Neural cell (in vitro differentiated cells): ENCODE data around the gene HSF4. TPM values are rescaled to one million over a fixed set of nuclear protein-coding genes. Genes with fewer than 3 reads are reported as not detected.

Source experiments
- H2AFZ ChIP-seq: fragments of 200-600, 300-800 bp; sonication (generic), shearing (Covaris generic); 2 replicates; pipeline ENCODE4 v1.6.0; 2014; ENCODE audit warnings: low read depth, mild to moderate bottlenecking, antibody characterized with exemption, low read length, moderate library complexity
- H3F3A ChIP-seq: fragments of 200-600 bp; shearing (Covaris generic); 2 replicates; pipeline ENCODE4 v1.6.1; 2016; ENCODE audit warnings: mild to moderate bottlenecking, moderate library complexity, mixed read lengths, antibody characterized with exemption, low read length; ENCODE audit not compliant: insufficient read depth, poor library complexity, severe bottlenecking
- H3K27ac ChIP-seq: fragments of 200-600, 300-800 bp; sonication (generic), shearing (Covaris generic); 2 replicates; pipeline ENCODE4 v1.5.1; 2014; ENCODE audit warnings: mild to moderate bottlenecking, low read length, moderate library complexity
- H3K27me3 ChIP-seq: fragments of 300-800, 200-600 bp; sonication (generic), shearing (Covaris generic); 2 replicates; pipeline ENCODE4 v1.6.0; 2014; ENCODE audit warnings: mild to moderate bottlenecking, low read depth, low read length, moderate library complexity; ENCODE audit not compliant: insufficient read depth
- H3K36me3 ChIP-seq: fragments of 300-800, 200-600 bp; sonication (generic), shearing (Covaris generic); 2 replicates; pipeline ENCODE4 v1.5.1; 2014; ENCODE audit warnings: mild to moderate bottlenecking, antibody characterized with exemption, low read length, moderate library complexity; ENCODE audit not compliant: insufficient read depth
- H3K4me2 ChIP-seq: fragments of 300-800, 200-600 bp; sonication (generic), shearing (Covaris generic); 2 replicates; pipeline ENCODE4 v1.6.0; 2014; ENCODE audit warnings: mild to moderate bottlenecking, low read length
- H3K4me3 ChIP-seq: fragments of 300-800, 200-600 bp; sonication (generic), shearing (Covaris generic); 2 replicates; pipeline ENCODE4 v1.5.1; 2014; ENCODE audit warnings: mild to moderate bottlenecking, low read length, moderate library complexity
- H3K79me2 ChIP-seq: fragments of 200-600 bp; shearing (Covaris generic); replicated peaks from 2 replicates; pipeline ENCODE4 v1.6.0; 2014; ENCODE audit warnings: mild to moderate bottlenecking, low read length, moderate library complexity; ENCODE audit not compliant: insufficient read depth
- H3K9ac ChIP-seq: fragments of 300-800, 200-600 bp; sonication (generic), shearing (Covaris generic); 2 replicates; pipeline ENCODE4 v1.6.1; 2016; ENCODE audit warnings: mild to moderate bottlenecking, low read length, mixed read lengths
- H3K9me2 ChIP-seq: fragments of 200-600 bp; shearing (Covaris generic); 2 replicates; pipeline ENCODE4 v1.6.1; 2016; ENCODE audit warnings: mild to moderate bottlenecking, low read length, mixed read lengths; ENCODE audit not compliant: insufficient read depth
- H3K9me3 ChIP-seq: fragments of 200-600, 300-800 bp; sonication (generic), shearing (Covaris generic); 2 replicates; pipeline ENCODE4 v1.6.1; 2016; ENCODE audit warnings: mild to moderate bottlenecking, mixed run types, low read length, moderate library complexity, mixed read lengths
- H4K20me1 ChIP-seq: fragments of 200-600 bp; shearing (Covaris generic); 2 replicates; pipeline ENCODE4 v1.6.1; 2016; ENCODE audit warnings: mild to moderate bottlenecking, mixed run types; ENCODE audit not compliant: insufficient read depth
- EP300 ChIP-seq: fragments of 450-650 bp; conservative IDR thresholded peaks from 2 replicates; pipeline ENCODE4 v1.6.1; 2014; ENCODE audit warnings: antibody characterized with exemption, mild to moderate bottlenecking, moderate library complexity; ENCODE audit not compliant: poor library complexity, severe bottlenecking
- EZH2 ChIP-seq: fragments of 200-600, 300-800 bp; shearing (Covaris generic), sonication (generic); IDR thresholded peaks from 2 replicates; pipeline ENCODE4 v1.6.1; 2014; ENCODE audit warnings: antibody characterized with exemption, low read length, borderline replicate concordance, mild to moderate bottlenecking; ENCODE audit not compliant: insufficient read depth, poor library complexity, severe bottlenecking
- MXI1 ChIP-seq: fragments of 450-650 bp; conservative IDR thresholded peaks from 2 replicates; pipeline ENCODE4 v1.6.1; 2014; ENCODE audit warnings: antibody characterized with exemption, mild to moderate bottlenecking; ENCODE audit not compliant: poor library complexity, severe bottlenecking
- POLR2AphosphoS5 ChIP-seq: IDR thresholded peaks from 2 replicates; pipeline ENCODE4 v1.6.1; 2012
- RAD21 ChIP-seq: fragments of 450-650 bp; conservative IDR thresholded peaks from 2 replicates; pipeline ENCODE4 v1.6.1; 2014; ENCODE audit warnings: antibody characterized with exemption, mild to moderate bottlenecking, moderate library complexity
- REST ChIP-seq: IDR thresholded peaks from 2 replicates; pipeline ENCODE4 v1.6.1; 2012; ENCODE audit warnings: borderline replicate concordance
- SMC3 ChIP-seq: fragments of 450-650 bp; conservative IDR thresholded peaks from 2 replicates; pipeline ENCODE4 v1.6.1; 2014; ENCODE audit warnings: antibody characterized with exemption, mild to moderate bottlenecking, moderate library complexity; ENCODE audit not compliant: poor library complexity
- TAF1 ChIP-seq: IDR thresholded peaks from 2 replicates; pipeline ENCODE4 v1.6.1; 2012; ENCODE audit warnings: low read depth
- polyA plus RNA-seq: library from polyadenylated mRNA; depleted of rRNA; stranded (reverse); fragments of >200 nt; gene quantifications from 2 replicates; pipeline ENCODE4 v1.2.3, GENCODE V29; 2014
- TF ChIP-seq, protein P1 (sequence below): fragments of 450-650 bp; IDR thresholded peaks from 2 replicates; pipeline ENCODE4 v1.5.1; 2014; ENCODE audit warnings: antibody characterized with exemption, mild to moderate bottlenecking, moderate library complexity; ENCODE audit not compliant: poor library complexity, severe bottlenecking

HSF4 gene
- polyA plus RNA-seq, 1 donor from 2014 or later, result 12.7 TPM

- no peak overlapping the region for H2AFZ ChIP-seq
- no peaks in the 10 kb centered on the region for H3K9me2 ChIP-seq
- no peak overlapping the region for H3K4me2 ChIP-seq
- H3K4me3 ChIP-seq, result no peak overlapping the region
- peaks cover 4% of the 10 kb centered on the region for H4K20me1 ChIP-seq
- H3K27me3 ChIP-seq, result peaks cover 94% of the 10 kb centered on the region
- H3K9ac ChIP-seq, result no peak overlapping the region
- TF ChIP-seq EP300, result no peak
- no peak for TF ChIP-seq POLR2AphosphoS5
- TF ChIP-seq REST, result no peak
- no peak for TF ChIP-seq TAF1
- no peak for TF ChIP-seq EZH2
- no peak for TF ChIP-seq MXI1
- no peak for TF ChIP-seq SMC3
- TF ChIP-seq, protein P1, sequence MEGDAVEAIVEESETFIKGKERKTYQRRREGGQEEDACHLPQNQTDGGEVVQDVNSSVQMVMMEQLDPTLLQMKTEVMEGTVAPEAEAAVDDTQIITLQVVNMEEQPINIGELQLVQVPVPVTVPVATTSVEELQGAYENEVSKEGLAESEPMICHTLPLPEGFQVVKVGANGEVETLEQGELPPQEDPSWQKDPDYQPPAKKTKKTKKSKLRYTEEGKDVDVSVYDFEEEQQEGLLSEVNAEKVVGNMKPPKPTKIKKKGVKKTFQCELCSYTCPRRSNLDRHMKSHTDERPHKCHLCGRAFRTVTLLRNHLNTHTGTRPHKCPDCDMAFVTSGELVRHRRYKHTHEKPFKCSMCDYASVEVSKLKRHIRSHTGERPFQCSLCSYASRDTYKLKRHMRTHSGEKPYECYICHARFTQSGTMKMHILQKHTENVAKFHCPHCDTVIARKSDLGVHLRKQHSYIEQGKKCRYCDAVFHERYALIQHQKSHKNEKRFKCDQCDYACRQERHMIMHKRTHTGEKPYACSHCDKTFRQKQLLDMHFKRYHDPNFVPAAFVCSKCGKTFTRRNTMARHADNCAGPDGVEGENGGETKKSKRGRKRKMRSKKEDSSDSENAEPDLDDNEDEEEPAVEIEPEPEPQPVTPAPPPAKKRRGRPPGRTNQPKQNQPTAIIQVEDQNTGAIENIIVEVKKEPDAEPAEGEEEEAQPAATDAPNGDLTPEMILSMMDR, result no peak
- TF ChIP-seq RAD21, result no peak
- no peaks in the 10 kb centered on the region for H3K79me2 ChIP-seq
- no peaks in the 10 kb centered on the region for H3F3A ChIP-seq
- no peaks in the 10 kb centered on the region for H3K36me3 ChIP-seq
- H3K27ac ChIP-seq, result no peak overlapping the region
- no peaks in the 10 kb centered on the region for H3K9me3 ChIP-seq
These were observed 4.5 kb downstream of the HSF4 start for GRCh38 chr16:67169011-67169451.

GRCh38 chr16:67169642-67170167 is 5.2 kb downstream of the HSF4 start:
- no peaks in the 10 kb centered on the region for H3K9me2 ChIP-seq
- peak overlapping the region; percentile 52 for H3K4me3 ChIP-seq
- no peaks in the 10 kb centered on the region for H3K36me3 ChIP-seq
- H3F3A ChIP-seq, result no peaks in the 10 kb centered on the region
- no peak overlapping the region for H2AFZ ChIP-seq
- TF ChIP-seq, protein P1, result peak; percentile 58
- TF ChIP-seq POLR2AphosphoS5, result no peak
- no peaks in the 10 kb centered on the region for H3K79me2 ChIP-seq
- H3K4me2 ChIP-seq, result no peak overlapping the region
- H3K9ac ChIP-seq, result no peak overlapping the region
- no peak overlapping the region for H3K27ac ChIP-seq
- H3K9me3 ChIP-seq, result no peaks in the 10 kb centered on the region
- peaks cover 4% of the 10 kb centered on the region for H4K20me1 ChIP-seq
- peaks cover 94% of the 10 kb centered on the region for H3K27me3 ChIP-seq
